GM12878 (cell line): ENCODE results near the gene SLC49A4. TPM values are rescaled to one million over a fixed set of nuclear protein-coding genes. Genes with fewer than 3 reads are reported as not detected.

Experiments used
- BACH1 ChIP-seq: fragments of 450-650 bp; IDR thresholded peaks from 2 replicates; pipeline ENCODE4 v1.6.1; 2017; ENCODE audit warnings: mild to moderate bottlenecking, borderline replicate concordance
- BHLHE40 ChIP-seq, 2 experiments: fragments of 450-650 bp in 1 of 2; IDR thresholded peaks; 2 replicates each; pipeline ENCODE4 v1.6.1; 2011 to 2017; ENCODE audit warnings: low read depth in 2 of 2, borderline replicate concordance in 1 of 2, improper control_type of control experiment in 1 of 2, low read length in 1 of 2, mild to moderate bottlenecking in 1 of 2
- BMI1 ChIP-seq: fragments of 450-650 bp; IDR thresholded peaks from 2 replicates; pipeline ENCODE4 v1.6.1; 2016; ENCODE audit warnings: mild to moderate bottlenecking, moderate library complexity, borderline replicate concordance
- EP300 ChIP-seq, 2 experiments: fragments of 150-350 bp in 1 of 2; IDR thresholded peaks; 2 replicates each; pipeline ENCODE4 v1.6.1; 2011 to 2012; ENCODE audit warnings: low read depth in 2 of 2, low read length in 2 of 2, borderline replicate concordance in 1 of 2, improper control_type of control experiment in 1 of 2, inconsistent platforms in 1 of 2; ENCODE audit not compliant: control insufficient read depth in 1 of 2
- EZH2 ChIP-seq: IDR thresholded peaks from 2 replicates; pipeline ENCODE4 v1.6.1; 2012; ENCODE audit warnings: low read depth, mild to moderate bottlenecking, control low read depth, inconsistent platforms, low read length, borderline replicate concordance; ENCODE audit not compliant: control insufficient read depth
- FOS ChIP-seq: IDR thresholded peaks from 3 replicates; pipeline ENCODE4 v1.6.1; 2011; ENCODE audit warnings: borderline replicate concordance; ENCODE audit not compliant: insufficient read length; ENCODE audit errors: extremely low read depth
- FOXK2 ChIP-seq: fragments of 450-650 bp; IDR thresholded peaks from 2 replicates; pipeline ENCODE4 v1.6.1; 2017; ENCODE audit warnings: mild to moderate bottlenecking, moderate library complexity
- HDGF ChIP-seq: fragments of 450-650 bp; IDR thresholded peaks from 2 replicates; pipeline ENCODE4 v1.6.1; 2016; ENCODE audit warnings: antibody characterized with exemption
- KLF5 ChIP-seq: fragments of 450-650 bp; IDR thresholded peaks from 2 replicates; pipeline ENCODE4 v1.6.1; 2014; ENCODE audit warnings: mild to moderate bottlenecking; ENCODE audit not compliant: partially characterized antibody
- MAX ChIP-seq: IDR thresholded peaks from 2 replicates; pipeline ENCODE4 v1.6.1; 2012; ENCODE audit warnings: low read depth, low read length, improper control_type of control experiment
- NBN ChIP-seq: fragments of 450-650 bp; IDR thresholded peaks from 2 replicates; pipeline ENCODE4 v1.6.1; 2016
- NR2C2 ChIP-seq: IDR thresholded peaks from 2 replicates; pipeline ENCODE4 v1.6.1; 2011; ENCODE audit warnings: borderline replicate concordance, low read depth; ENCODE audit not compliant: control insufficient read depth, insufficient read length
- POLR2AphosphoS5 ChIP-seq: IDR thresholded peaks from 2 replicates; pipeline ENCODE4 v1.6.1; 2011; ENCODE audit warnings: mild to moderate bottlenecking, low read length, inconsistent platforms
- PRDM15 ChIP-seq: fragments of 450-650 bp; formaldehyde crosslinking; IDR thresholded peaks from 2 replicates; pipeline ENCODE4 v1.4.0; 2020; ENCODE audit warnings: mild to moderate bottlenecking, moderate library complexity
- RELA ChIP-seq: fragments of 450-650 bp; IDR thresholded peaks from 2 replicates; pipeline ENCODE4 v1.8.0; 2014; ENCODE audit warnings: borderline replicate concordance; ENCODE audit not compliant: partially characterized antibody
- TBL1XR1 ChIP-seq: IDR thresholded peaks from 2 replicates; pipeline ENCODE4 v1.6.1; 2012; ENCODE audit warnings: low read depth, low read length, improper control_type of control experiment
- TCF3 ChIP-seq: IDR thresholded peaks from 2 replicates; pipeline ENCODE4 v1.6.1; 2012; ENCODE audit warnings: low read depth, mild to moderate bottlenecking, low read length, borderline replicate concordance; ENCODE audit not compliant: insufficient read depth
- YY1 ChIP-seq: IDR thresholded peaks from 2 replicates; pipeline ENCODE4 v1.6.1; 2011; ENCODE audit warnings: low read depth, mild to moderate bottlenecking, low read length
- ZBED1 ChIP-seq: IDR thresholded peaks from 2 replicates; pipeline ENCODE4 v1.6.1; 2016; ENCODE audit warnings: borderline replicate concordance
- ZNF207 ChIP-seq: fragments of 450-650 bp; IDR thresholded peaks from 2 replicates; pipeline ENCODE4 v1.6.1; 2014; ENCODE audit warnings: antibody characterized with exemption, mild to moderate bottlenecking, borderline replicate concordance
- polyA plus RNA-seq, 11 experiments: library from polyadenylated mRNA; depleted of rRNA in 4 of 11; unstranded in 6 of 11; stranded (reverse) in 5 of 11; fragments of >200 nt; fragmentation: Nextera tagmentation in 4 of 11; fragmentation: Illumina TruSeq in 1 of 11; extraction: Ambion mirVana in 4 of 11; extraction: Trizol in 1 of 11; gene quantifications; 1 replicate in 1 of 11; 2 replicates in 10 of 11; pipeline versions ENCODE4 v1.2.1 to v1.2.3, GENCODE V29; 2011 to 2016; ENCODE audit warnings: inconsistent platforms in 2 of 11, missing spikeins in 2 of 11, low read depth in 1 of 11
- total RNA-seq, 4 experiments: library from RNA; depleted of rRNA in 3 of 4; stranded (reverse); fragments of >200 nt in 3 of 4; fragmentation: Illumina TruSeq in 1 of 4; extraction: Trizol in 1 of 4; gene quantifications; 2 replicates each; pipeline versions ENCODE4 v1.2.1 to v1.2.3, GENCODE V29; 2013 to 2021

SLC49A4 gene
- total and polyA plus RNA-seq, 10 of the 15 experiments (the other 5 are each of a cell fraction or from before 2014, with no cell fraction given) = 0.48 to 2.2 (median 1.4) TPM

GRCh38 chr3:122793568-122794416, 1.1 kb upstream of the SLC49A4 start, which contains the start of gene HSPBAP1 (continued):
- TF ChIP-seq EP300 (IDR thresholded peaks at IDR 0.05; ENCODE audit: borderline replicate concordance in 1 of 2, control insufficient read depth in 1 of 2, low read depth in 2 of 2, low read length in 2 of 2) (peak in 1 of 2 experiments; percentile 44; a peak in 1 of 4 replicates), BACH1 (no peak), BHLHE40 (IDR thresholded peaks at IDR 0.05; ENCODE audit: borderline replicate concordance in 1 of 2, low read depth in 2 of 2, low read length in 1 of 2) (peak; percentile 97 to 99), FOXK2 (peak; percentile 89), RELA (peak; percentile 73), EZH2 (no peak), HDGF (no peak), PRDM15 (CRISPR knock-in tag) (peak; percentile 86), NBN (peak; percentile 77; the same call in 1 of the 2 replicates), KLF5 (peak; percentile 84), ZNF207 (peak; percentile 38; the same call in 1 of the 2 replicates), TCF3 (no peak), YY1 (peak; percentile 47; the same call in 1 of the 2 replicates), ZBED1 (no peak), MAX (peak; percentile 99), BMI1 (0 out of 2 replicates have a peak, but pooled peaks have one; percentile 35), FOS (peak; percentile 61), POLR2AphosphoS5 (peak; percentile 74), TBL1XR1 (no peak), NR2C2 (no peak)
